Measurements from ENCODE around the gene PRPF19.

The PRPF19 gene

DNA sequence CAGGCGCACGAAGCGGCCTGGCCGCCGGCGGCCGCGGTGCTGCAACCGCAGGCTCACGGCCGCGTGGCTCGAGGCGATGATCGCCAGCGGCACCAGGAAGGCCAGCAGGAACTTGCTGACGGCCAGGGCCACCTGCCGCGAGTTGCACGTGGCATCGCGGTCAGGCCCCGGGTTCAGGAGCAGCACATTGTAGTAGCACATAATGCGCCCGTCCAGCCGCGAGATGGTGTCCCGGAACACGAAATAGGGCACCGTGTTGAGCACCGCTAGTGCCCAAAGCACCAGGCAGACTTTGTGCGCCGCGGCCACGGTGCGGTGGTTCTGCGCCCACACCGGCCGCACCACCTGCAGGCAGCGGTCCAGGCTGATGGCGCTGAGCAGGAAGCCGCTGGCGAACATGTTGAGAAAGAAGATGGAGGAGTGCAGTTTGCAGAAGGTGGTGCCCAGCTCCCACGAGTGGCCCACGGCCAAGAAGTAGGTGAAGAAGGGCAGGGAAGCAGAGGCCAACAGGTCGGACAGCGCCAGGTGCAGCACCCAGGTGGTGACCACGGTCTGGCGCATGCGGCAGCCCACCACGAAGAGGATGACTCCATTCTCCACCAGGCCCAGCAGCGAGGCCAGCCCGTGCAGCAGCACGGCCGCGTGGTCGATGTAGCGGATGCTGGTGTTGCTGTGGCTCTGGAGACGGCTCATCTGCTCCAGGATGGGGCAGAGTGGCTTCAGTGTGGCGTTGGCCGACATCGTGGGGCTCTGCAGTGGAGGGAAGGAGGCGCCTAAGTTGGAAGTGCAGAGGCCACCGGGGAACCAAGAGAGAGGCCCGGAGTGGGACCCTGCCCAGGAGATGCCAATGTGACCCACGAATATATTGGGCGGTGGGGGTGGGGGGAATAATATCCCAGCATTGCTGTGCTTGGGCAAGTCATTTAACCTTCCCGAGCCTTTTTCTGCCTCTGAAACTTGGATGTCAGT is 53.1 kb downstream of the PRPF19 start:
- no peak for TF ChIP-seq ZNF274 (IDR thresholded peaks at IDR 0.05; ENCODE audit: low read depth, low read length)
- H3K4me3 ChIP-seq (ENCODE audit: low read length): no peak overlapping the region

DNA sequence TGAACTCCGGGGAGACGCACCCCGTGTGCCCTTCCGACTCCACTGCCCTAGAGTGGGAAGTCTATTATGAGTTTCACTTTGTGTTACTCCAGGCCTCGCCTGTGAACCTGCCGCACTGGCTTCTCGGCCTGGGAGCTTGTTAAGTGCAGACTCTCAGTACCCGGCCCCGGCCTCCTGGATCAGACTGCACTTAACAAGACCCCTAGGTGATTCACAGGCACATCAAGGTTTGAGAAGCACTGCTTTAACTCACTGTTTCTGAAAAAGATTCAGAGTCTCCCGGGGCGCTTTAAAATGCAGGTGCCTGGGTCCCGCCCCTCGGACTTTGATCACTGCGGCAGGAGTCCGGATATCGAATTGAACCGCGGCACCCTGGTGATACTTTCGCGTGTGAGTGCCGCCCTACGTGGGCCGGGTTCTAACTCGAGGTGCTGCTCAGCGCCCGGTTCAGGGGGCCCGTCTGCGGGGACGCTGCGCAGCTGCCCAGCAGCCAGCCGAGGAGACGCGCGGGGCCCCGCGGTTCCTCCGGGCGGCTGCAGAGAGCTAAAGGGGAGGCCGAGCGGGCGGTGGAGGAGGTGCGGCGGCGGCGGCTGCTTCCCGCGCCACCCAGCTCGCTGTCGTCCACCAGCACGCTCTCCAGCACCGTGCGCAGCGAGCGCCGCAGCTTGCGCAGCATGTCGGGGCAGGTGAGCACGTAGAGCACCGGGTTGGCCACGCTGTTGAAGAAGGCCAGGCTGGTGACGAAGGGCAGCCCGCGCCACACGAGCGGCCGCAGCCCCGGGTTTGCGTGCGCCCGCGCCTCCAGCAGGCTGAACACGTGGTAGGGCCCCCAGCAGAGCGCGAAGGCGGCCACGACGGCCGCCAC is 54.0 kb downstream of the PRPF19 start:
- H3K4me3 ChIP-seq (ENCODE audit: low read length): no peak overlapping the region

DNA sequence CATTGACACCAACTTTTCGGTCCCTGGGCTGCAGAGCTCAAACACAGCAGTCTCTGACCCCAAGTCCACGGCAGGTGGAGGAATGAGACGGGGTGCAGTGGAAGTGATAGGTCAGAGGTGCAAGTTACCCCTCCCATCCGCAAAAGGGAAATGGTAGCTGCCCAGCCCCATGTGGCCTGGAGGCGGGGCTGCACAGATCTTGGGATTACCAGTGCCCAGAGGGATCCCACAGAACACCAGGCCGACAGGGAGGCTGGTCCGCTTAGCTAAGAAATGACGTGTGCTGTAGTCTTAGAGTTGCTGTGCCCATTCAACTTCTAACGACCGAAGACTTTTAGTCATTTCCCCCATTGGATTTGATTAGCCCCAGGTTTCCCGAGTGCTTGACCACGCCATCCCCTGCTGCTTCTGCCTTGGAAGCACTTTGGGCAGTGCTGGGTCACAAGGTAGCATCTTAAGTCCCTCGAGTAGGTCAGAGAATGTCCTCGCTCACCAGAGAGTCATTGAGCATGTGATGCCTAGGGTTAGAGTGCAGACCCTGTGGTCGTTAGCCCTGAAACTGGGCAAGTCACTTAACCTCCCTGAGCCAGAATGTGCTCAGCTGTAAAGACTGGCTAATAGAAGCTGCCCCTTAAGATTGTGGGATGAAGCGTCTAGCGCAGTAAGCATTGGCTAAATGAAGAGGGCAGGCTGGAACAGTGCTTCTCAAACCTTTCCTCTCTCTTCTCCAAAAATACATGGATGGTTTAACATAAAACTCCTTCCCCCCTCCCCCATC is 54.9 kb downstream of the PRPF19 start:
- H3K4me3 ChIP-seq (ENCODE audit: low read length): no peak overlapping the region
- TF ChIP-seq ZNF274 (IDR thresholded peaks at IDR 0.05; ENCODE audit: low read depth, low read length): no peak

More for the DNA sequence above, 54.0 kb downstream of the PRPF19 start:
- TF ChIP-seq ZNF274 (IDR thresholded peaks at IDR 0.05; ENCODE audit: low read depth, low read length): no peak

DNA sequence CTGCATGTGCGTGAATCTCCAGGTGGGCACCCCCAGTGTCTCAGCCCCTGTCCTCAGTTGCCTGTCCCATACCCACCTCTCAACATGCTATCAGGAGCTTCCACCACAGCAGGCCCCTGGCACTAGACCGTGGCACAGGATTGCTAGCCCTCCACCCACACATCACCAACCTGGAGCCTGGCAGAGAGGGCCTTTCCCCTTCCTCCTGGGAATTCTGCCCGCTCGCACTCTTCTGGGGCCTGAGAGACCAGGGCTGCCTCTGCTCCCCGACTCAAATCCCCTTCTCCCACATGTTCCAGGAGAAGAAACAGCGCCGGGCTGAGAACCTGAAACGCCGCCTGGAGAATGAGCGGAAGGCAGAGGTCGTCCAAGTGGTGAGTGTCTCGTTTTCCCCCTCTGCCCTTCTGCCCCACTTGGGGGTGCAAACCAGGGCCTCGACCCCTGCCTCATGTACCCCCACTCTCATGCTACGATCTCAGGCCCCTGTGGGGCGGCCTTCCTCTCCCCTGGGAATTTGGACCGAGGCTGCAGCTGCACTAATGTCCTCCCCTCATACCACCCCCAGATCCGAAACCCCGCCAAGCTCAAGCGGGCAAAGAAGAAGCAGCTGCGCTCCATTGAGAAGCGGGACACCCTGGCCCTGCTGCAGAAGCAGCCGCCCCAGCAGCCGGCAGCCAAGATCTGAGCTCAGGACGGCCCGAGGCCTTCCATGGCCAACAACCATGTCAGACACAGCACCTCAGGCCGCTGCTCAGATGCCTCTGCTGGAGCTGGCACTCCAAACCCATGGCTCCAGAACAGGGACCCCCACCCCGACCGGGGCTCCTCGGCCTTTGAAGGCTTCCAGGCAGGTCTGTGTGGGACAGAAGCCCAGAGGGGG is 56.5 kb downstream of the PRPF19 start:
- H3K4me3 ChIP-seq (ENCODE audit: low read length): no peak overlapping the region
- TF ChIP-seq ZNF274 (IDR thresholded peaks at IDR 0.05; ENCODE audit: low read depth, low read length): no peak

DNA sequence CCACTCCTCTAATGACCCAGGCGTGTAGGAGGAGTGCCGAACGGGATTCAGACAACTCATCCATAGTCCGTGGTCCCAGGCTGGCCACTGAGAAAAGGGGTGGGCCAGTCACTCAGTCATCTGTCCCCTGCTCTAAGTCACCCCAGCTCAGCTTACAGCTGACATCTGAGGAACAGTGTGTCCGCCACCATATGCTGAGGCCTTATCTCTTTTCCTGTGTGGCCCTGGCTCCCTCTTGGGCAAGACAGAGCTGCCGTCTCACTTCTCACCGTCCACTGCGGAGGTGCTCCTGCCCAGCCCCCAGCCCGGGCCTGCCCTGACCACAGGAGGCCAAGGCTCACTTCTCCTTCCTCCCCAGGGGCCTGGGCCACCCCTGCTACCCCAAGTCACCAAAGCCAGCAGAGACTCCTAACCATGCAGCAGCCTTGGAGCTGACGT is 57.7 kb downstream of the PRPF19 start:
- TF ChIP-seq ZNF274 (IDR thresholded peaks at IDR 0.05; ENCODE audit: low read depth, low read length): no peak
- H3K4me3 ChIP-seq (ENCODE audit: low read length): no peak overlapping the region

DNA sequence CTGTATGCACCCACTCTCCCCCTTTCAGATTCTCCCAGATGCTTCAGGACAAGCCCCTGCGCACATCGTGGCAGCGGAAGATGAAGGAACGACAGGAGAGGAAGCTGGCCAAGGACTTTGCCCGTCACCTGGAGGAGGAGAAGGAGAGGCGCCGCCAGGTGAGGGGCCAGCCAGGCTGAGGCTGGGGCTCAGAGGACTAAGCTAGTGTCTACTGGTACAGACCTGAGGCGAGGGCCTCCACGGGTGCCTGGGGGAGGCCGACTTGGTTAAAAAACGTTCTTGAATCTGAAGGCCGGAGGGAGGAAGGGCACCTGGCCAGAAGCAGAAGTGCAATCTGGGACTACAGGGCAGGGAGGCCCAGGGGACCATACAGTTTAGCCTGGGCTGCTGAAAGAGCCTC is 58.5 kb downstream of the PRPF19 start:
- no peak for TF ChIP-seq ZNF274 (IDR thresholded peaks at IDR 0.05; ENCODE audit: low read depth, low read length)
- no peak overlapping the region for H3K4me3 ChIP-seq (ENCODE audit: low read length)

DNA sequence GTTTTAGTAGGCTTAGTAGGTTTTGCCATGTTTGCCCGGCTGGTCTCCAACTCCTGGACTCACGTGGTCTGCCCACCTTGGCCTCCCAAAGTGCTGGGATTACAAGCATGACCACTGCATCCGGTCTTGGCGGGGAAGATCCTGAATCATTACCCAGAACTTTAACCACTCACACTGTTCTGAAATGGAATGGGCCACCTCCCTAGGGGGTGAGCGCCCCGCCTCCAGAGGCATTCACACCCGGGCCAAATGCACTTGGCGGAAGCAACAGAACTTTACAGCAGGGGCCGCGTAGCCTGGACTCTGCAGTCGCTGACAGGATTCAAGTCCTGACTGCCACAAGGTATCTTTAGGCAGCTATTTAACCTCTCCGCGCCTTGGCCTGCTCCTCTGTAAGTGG is 59.1 kb downstream of the PRPF19 start:
- no peak overlapping the region for H3K4me3 ChIP-seq (ENCODE audit: low read length)
- TF ChIP-seq ZNF274 (IDR thresholded peaks at IDR 0.05; ENCODE audit: low read depth, low read length): no peak

DNA sequence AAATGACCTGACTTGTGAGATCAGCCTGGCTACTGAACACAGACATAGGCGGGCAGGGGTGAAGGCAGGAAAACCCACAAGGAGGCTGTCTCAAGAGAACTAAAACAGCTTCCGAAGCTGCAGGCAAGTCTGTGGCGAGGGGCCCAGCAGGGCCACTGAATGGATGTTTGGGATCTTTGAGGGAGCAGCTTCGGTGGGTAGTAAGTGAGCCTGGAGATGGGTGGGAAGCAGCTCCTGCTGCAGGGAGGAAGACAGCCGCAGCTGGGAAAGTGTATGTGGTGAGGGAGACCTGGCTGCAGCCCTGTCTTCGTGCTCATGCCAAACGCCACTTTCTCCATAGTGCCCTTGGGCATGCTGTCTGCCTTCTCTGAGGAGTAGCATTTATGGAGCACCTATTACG is 61.0 kb downstream of the PRPF19 start:
- TF ChIP-seq ZNF274 (IDR thresholded peaks at IDR 0.05; ENCODE audit: low read depth, low read length): no peak
- H3K4me3 ChIP-seq (ENCODE audit: low read length): no peak overlapping the region

DNA sequence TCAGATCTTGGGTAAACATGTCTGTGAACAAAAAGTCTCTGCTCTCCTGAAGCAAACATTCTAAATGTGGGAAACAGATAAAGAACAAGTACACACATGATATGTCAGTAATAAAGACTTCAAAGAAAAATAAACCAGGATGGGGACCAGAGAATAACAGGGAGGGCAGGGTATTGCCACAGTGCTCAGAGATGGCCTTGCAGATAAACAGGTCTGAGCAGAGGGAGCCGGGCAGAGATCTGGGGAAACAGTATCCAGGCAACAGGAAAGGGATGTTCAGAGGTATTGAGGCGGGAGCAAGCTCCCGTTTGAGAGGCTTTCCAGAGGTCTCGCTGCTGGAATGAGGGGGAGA is 61.5 kb downstream of the PRPF19 start:
- no peak overlapping the region; the same call in 1 of the 2 replicates for H3K4me3 ChIP-seq (ENCODE audit: low read length)
- no peak for TF ChIP-seq ZNF274 (IDR thresholded peaks at IDR 0.05; ENCODE audit: low read depth, low read length)

DNA sequence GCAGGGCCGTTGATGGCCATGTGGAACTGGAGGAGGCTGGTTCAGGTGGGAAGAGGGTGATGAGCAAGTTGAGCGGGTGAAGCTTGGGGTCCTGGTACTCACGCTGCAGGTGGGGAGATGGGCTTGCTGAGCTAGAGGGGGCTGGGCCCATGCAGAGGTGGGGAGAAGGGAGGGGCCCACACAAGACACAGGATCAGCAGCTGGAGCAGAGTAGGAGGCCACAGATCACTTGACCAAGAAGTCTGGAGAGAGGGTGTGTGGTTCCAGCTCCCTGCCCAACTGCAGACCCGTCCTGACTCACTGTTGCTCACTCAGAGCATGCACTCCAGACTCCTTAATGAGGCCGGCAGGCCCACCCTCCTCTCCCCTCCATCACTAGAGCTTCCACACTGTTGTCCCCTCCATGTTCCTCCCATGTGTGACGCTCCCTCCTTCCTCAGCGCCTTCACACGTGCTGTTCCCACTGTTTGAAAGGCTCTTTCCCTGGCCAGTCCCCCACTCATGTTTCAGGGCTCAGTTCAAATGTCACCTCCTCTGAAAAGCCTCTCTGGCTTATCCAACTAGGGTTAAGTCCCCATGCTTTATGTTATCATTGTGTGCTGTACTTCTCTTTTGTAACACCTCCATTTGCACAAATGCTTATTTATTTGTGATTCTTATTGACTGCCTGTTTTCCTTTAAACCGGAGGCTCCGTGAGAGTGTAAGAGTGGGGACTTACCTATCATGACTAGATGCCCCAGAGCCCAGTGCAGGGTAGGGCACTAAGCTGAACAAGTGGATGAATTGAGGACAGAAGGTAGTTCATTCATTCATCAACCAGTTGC is 62.1 kb downstream of the PRPF19 start:
- TF ChIP-seq ZNF274 (IDR thresholded peaks at IDR 0.05; ENCODE audit: low read depth, low read length): no peak
- H3K4me3 ChIP-seq (ENCODE audit: low read length): peak overlapping the region; percentile 84; the same call in 1 of the 2 replicates

DNA sequence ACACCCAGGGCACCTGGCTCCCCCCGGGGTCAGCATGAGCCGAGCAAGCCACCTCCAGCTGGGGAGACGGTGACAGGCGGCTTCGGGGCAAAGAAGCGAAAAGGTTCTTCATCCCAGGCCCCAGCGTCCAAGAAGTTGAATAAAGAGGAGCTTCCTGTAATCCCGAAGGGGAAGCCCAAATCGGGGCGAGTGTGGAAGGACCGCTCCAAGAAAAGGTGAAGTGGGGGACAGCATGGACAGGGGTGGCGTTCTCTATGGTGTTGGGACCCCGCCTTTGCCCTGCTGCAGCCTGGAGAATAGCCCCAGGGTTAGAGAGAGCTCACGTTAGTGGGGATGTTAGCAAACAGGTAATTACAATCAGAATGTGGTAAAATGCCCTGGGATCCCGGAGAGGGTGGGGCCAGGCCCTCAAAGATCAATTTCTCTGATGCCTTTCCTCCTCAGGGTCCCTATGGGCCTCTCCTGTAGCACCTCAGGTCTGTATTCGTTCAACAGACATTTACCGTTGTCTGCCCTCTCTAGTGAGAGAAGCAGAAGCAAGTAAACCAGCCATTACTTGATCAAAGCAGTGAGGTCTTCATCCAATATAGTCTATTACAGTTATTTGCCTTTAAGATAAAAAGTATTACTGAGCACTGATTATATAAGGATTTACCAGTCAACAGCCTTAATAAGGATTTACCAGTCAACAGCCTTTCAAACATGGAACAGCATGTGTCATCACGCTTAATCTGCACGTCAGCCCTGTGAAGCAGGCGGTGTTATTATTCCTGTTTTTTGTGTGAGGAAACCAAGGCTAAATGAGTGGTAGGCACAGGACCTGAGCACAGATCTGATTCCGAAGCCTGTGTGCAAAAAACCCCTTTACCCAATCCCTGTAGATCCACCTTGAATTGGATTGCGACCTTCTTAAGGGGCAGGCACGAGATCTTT is 63.5 kb downstream of the PRPF19 start:
- H3K4me3 ChIP-seq (ENCODE audit: low read length): peak overlapping the region; percentile 84
- TF ChIP-seq ZNF274 (IDR thresholded peaks at IDR 0.05; ENCODE audit: low read depth, low read length): no peak
